Stomach (tissue), 9 donors: ENCODE results near the gene ROBO1. TPM values are rescaled to one million over a fixed set of nuclear protein-coding genes. Genes with fewer than 3 reads are reported as not detected.

Experiments
- DNase-seq, 2 donors: peaks; one replicate each; pipeline versions ENCODE4 v3.0.0 to v3.0.0-alpha.2; 2013 to 2019
- H3K27ac ChIP-seq, 5 donors: fragments of 200-600 bp in 4 of 5; sonication (generic) in 4 of 5; one replicate each; pipeline ENCODE4 v1.5.1; 2013 to 2019; ENCODE audit warnings: mild to moderate bottlenecking in 1 of 5, moderate library complexity in 1 of 5
- H3K27me3 ChIP-seq, 3 donors: fragments of 200-600 bp; sonication (generic); one replicate each; pipeline ENCODE4 v1.5.1; 2017 to 2019; ENCODE audit warnings: mixed run types in 1 of 3
- H3K36me3 ChIP-seq, 4 donors: fragments of 200-600 bp; sonication (generic); 1 replicate in 3 of 4; 2 replicates in 1 of 4; pipeline ENCODE4 v1.5.1; 2016 to 2019
- H3K4me1 ChIP-seq, 4 donors: fragments of 200-600 bp; sonication (generic); one replicate each; pipeline ENCODE4 v1.5.1; 2016 to 2019
- H3K4me3 ChIP-seq, 4 donors: fragments of 200-600 bp; sonication (generic) in 3 of 4; one replicate each; pipeline ENCODE4 v1.5.1; 2016 to 2019; ENCODE audit warnings: mild to moderate bottlenecking in 1 of 4
- H3K9me3 ChIP-seq, 4 donors: fragments of 200-600 bp; sonication (generic); one replicate each; pipeline ENCODE4 v1.5.1; 2016 to 2019
- EP300 ChIP-seq: sonication (generic); formaldehyde crosslinking; IDR thresholded peaks from one replicate; pipeline ENCODE4 v1.6.1; 2017; ENCODE audit warnings: antibody characterized with exemption
- POLR2A ChIP-seq, 4 donors: fragments of 450-650 bp; IDR thresholded peaks; one replicate each; pipeline ENCODE4 v1.6.1; 2016; ENCODE audit warnings: antibody characterized with exemption in 4 of 4, control low read depth in 2 of 4, mild to moderate bottlenecking in 1 of 4, moderate library complexity in 1 of 4
- POLR2AphosphoS5 ChIP-seq, 3 donors: sonication (generic); formaldehyde crosslinking; IDR thresholded peaks; one replicate each; pipeline ENCODE4 v1.6.1; 2016; ENCODE audit warnings: antibody characterized with exemption in 3 of 3
- WGBS, 5 donors: extraction: QIAGEN DNeasy Blood & Tissue Kit in 3 of 5; methylation state at CpG; one replicate each; pipeline versions ENCODE4 v1.1.5 to v1.1.7; 2013 to 2018; 5-methylcytosine and 5-hydroxymethylcytosine counted together
- intact Hi-C: fragments of 100-400 bp; cut with DNase I; formaldehyde crosslinking; loops from one replicate; pipeline ENCODE4 v1.15.1; 2023; ENCODE audit warnings: low total_unique reads
- polyA plus RNA-seq, 3 donors: library from polyadenylated mRNA; stranded (reverse); fragments of 200-250 nt; gene quantifications; one replicate each; pipeline ENCODE4 v1.2.3, GENCODE V29; 2013
- total RNA-seq, 5 donors: library from RNA; depleted of rRNA; stranded (reverse); fragments of >200 nt; gene quantifications; one replicate each; pipeline versions ENCODE4 v1.1.0 to v1.2.3, GENCODE V29; 2014 to 2016
- TF ChIP-seq, protein P1 (sequence below), 7 experiments: fragments of 450-650 bp in 4 of 7; fragments of 200-600 bp in 3 of 7; sonication (generic) in 3 of 7; IDR thresholded peaks; one replicate each; pipeline ENCODE4 v1.5.1; 2016 to 2019; ENCODE audit warnings: antibody characterized with exemption in 7 of 7, control low read depth in 2 of 7, mild to moderate bottlenecking in 1 of 7
- donor health status: healthy with polysubstance abuse.
- donor health status: Bipolar disorder and iron deficiency.
- donor health status: healthy.

ROBO1 gene
- total and polyA plus RNA-seq, 8 donors, result 2.0 to 174 (median 4.5) TPM

DNA sequence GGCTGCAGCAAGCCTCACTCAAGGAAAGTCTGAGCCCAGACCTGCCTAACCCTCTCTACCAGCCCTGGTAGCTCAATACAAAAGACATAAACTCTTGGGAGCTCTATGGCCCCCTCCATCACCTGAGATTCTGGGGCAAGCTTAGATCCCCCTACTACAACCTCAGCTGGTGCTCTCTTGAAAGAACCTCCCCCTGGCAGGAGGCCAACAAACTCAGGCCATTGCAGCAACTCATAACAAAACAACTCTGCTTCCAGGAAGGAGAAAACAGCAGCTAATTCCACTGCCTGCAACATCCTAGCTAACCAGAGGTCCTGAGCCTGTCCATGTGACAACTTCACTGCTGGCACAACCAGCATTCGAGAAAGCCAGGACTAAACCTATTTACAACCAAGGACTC lies 169.2 kb downstream of the ROBO1 start:
- H3K36me3 ChIP-seq, result no peaks in the 10 kb centered on the region
- peaks cover 0 to 5% (median 0%) of the 10 kb centered on the region in 4 donors for H3K9me3 ChIP-seq
- intact Hi-C loops, result no loop called here
- WGBS, 5 donors, result 43 to 73% (median 59%) methylated on average over 1 of the region's 1 CpG
- H3K27me3 ChIP-seq, result no peaks in the 10 kb centered on the region
- H3K4me1 ChIP-seq, result no peaks in the 10 kb centered on the region
- H3K4me3 ChIP-seq, result no peak overlapping the region
- TF ChIP-seq, protein P1, sequence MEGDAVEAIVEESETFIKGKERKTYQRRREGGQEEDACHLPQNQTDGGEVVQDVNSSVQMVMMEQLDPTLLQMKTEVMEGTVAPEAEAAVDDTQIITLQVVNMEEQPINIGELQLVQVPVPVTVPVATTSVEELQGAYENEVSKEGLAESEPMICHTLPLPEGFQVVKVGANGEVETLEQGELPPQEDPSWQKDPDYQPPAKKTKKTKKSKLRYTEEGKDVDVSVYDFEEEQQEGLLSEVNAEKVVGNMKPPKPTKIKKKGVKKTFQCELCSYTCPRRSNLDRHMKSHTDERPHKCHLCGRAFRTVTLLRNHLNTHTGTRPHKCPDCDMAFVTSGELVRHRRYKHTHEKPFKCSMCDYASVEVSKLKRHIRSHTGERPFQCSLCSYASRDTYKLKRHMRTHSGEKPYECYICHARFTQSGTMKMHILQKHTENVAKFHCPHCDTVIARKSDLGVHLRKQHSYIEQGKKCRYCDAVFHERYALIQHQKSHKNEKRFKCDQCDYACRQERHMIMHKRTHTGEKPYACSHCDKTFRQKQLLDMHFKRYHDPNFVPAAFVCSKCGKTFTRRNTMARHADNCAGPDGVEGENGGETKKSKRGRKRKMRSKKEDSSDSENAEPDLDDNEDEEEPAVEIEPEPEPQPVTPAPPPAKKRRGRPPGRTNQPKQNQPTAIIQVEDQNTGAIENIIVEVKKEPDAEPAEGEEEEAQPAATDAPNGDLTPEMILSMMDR (IDR thresholded peaks at IDR 0.05), result no peak
- TF ChIP-seq POLR2A (IDR thresholded peaks at IDR 0.05) (no peak), EP300 (no peak), POLR2AphosphoS5 (IDR thresholded peaks at IDR 0.05) (no peak)
- DNase-seq, result peak in 1 of 2 donors; percentile 40
- H3K27ac ChIP-seq, result no peak overlapping the region

DNA sequence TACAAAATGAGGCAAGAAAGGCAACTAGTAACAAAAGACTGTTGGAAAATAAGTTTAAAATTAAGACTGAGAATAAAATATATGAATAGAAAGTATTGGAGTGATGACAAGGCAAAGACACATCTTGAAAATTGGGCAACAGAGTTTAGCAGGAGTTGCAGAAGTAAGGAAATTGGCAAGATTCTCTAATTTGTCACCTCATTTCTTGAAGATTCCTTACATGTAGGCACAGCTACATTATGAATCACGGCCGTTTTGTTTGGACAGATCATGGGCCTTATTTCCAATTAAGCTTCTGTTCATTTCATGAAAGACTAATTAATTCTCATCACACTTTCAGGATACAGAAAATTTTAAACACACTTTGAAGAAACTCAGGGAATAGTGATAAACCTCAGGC lies 170.1 kb downstream of the ROBO1 start:
- no peaks in the 10 kb centered on the region for H3K36me3 ChIP-seq
- DNase-seq, result no peak
- H3K9me3 ChIP-seq, result peaks cover 0 to 5% (median 0%) of the 10 kb centered on the region in 4 donors
- no peak overlapping the region for H3K4me3 ChIP-seq
- no peaks in the 10 kb centered on the region for H3K4me1 ChIP-seq
- intact Hi-C loops, result no loop called here
- TF ChIP-seq POLR2AphosphoS5 (IDR thresholded peaks at IDR 0.05), result no peak
- no peak for TF ChIP-seq POLR2A (IDR thresholded peaks at IDR 0.05)
- no peak for TF ChIP-seq EP300
- TF ChIP-seq, protein P1 (IDR thresholded peaks at IDR 0.05), result no peak
- 57 to 74% (median 63%) methylated on average over 2 of the region's 2 CpGs for WGBS, 5 donors
- H3K27ac ChIP-seq, result no peak overlapping the region
- no peaks in the 10 kb centered on the region for H3K27me3 ChIP-seq

DNA sequence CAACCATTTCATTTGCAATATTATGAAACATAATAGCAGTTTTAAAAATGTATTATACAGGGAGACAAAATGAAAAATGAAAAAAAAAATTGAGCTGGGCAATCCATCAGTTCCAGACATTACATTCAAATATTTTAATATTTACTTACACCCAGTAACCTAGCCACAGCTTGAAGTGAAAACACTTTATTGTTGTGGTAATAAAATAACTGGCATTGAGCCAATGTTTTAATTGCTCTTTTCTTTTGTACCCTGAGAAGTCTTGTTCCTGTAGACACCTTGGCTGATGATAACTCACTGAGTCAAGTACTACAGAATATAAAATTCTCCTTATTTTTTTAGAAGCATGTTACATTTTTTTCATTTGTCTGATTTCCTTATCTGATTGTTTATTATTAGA lies 180.6 kb downstream of the ROBO1 start:
- TF ChIP-seq POLR2AphosphoS5 (IDR thresholded peaks at IDR 0.05), result no peak
- TF ChIP-seq, protein P1 (IDR thresholded peaks at IDR 0.05), result no peak
- TF ChIP-seq EP300, result no peak
- TF ChIP-seq POLR2A (IDR thresholded peaks at IDR 0.05), result no peak
- H3K9me3 ChIP-seq, result no peaks in the 10 kb centered on the region
- H3K36me3 ChIP-seq, result no peaks in the 10 kb centered on the region
- no peaks in the 10 kb centered on the region for H3K4me1 ChIP-seq
- no peak for DNase-seq
- H3K27ac ChIP-seq, result no peak overlapping the region
- H3K4me3 ChIP-seq, result no peak overlapping the region
- intact Hi-C loops, result no loop called here
- H3K27me3 ChIP-seq, result no peaks in the 10 kb centered on the region

DNA sequence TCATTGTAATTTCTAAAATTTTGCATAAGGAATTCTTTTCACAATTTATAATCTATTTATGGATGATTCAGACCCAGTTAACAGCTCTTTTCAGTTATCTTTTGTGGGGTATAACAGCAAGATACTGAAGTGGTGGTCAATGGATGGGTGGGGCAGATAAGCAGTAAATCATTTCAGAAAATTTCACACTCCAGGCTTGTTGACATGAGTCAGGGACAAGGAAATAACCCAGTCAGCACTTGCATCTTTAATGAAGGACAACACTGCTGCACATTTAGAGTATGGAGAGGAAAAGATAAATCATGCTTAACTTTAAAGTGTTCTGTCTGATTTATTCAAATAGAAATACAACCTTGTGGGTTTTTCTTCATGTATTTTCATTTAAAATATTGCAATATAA lies 181.6 kb downstream of the ROBO1 start:
- no peaks in the 10 kb centered on the region for H3K27me3 ChIP-seq
- H3K9me3 ChIP-seq, result no peaks in the 10 kb centered on the region
- no peak for TF ChIP-seq POLR2A (IDR thresholded peaks at IDR 0.05)
- TF ChIP-seq POLR2AphosphoS5 (IDR thresholded peaks at IDR 0.05), result no peak
- no peak for TF ChIP-seq EP300
- TF ChIP-seq, protein P1 (IDR thresholded peaks at IDR 0.05), result no peak
- no peak overlapping the region for H3K4me3 ChIP-seq
- DNase-seq, result no peak
- H3K27ac ChIP-seq, result no peak overlapping the region
- H3K36me3 ChIP-seq, result no peaks in the 10 kb centered on the region
- intact Hi-C loops, result no loop called here
- H3K4me1 ChIP-seq, result no peaks in the 10 kb centered on the region
